Activated T-helper 1 cell treated with anti-CD3 and anti-CD28 coated beads, Interleukin-12 subunit alpha, Interleukin-12 subunit beta, Interleukin-2, Interleukin-4 antibody, amounts not matched to agents 30 ng/mL and 10 ng/mL and 1 ng/mL, durations not matched to agents 14 hours and 24 hours and 36 hours (primary cell): ENCODE results near the gene ROPN1L. TPM values are rescaled to one million over a fixed set of nuclear protein-coding genes. Genes with fewer than 3 reads are reported as not detected.

Source experiments
- DNase-seq: peaks from one replicate; pipeline ENCODE4 v3.0.0; 2021; ENCODE audit warnings: low spot score
- H3K27ac Mint-ChIP-seq: one replicate; pipeline ENCODE4 v1.8.0; 2021; ENCODE audit warnings: mild to moderate bottlenecking, mixed read lengths
- H3K27me3 Mint-ChIP-seq: one replicate; pipeline ENCODE4 v1.8.0; 2022; ENCODE audit warnings: mild to moderate bottlenecking, moderate library complexity, mixed read lengths; ENCODE audit not compliant: insufficient read depth
- H3K36me3 Mint-ChIP-seq: one replicate; pipeline ENCODE4 v1.8.0; 2021; ENCODE audit warnings: low read depth, mixed read lengths
- H3K4me1 Mint-ChIP-seq: one replicate; pipeline ENCODE4 v1.8.0; 2021; ENCODE audit warnings: low read depth, mixed read lengths
- H3K4me3 Mint-ChIP-seq: one replicate; pipeline ENCODE4 v1.8.0; 2021; ENCODE audit warnings: mild to moderate bottlenecking, moderate library complexity, mixed read lengths
- H3K9me3 Mint-ChIP-seq: one replicate; pipeline ENCODE4 v1.8.0; 2021; ENCODE audit warnings: mixed read lengths
- intact Hi-C: fragments of 100-400 bp; cut with micrococcal nuclease; formaldehyde crosslinking; loops from one replicate; pipeline ENCODE4 v1.15.1; 2024
- total RNA-seq: library from RNA; stranded (reverse); gene quantifications from 2 replicates; pipeline ENCODE4 v1.2.3, GENCODE V29; 2022

ROPN1L gene
- total RNA-seq, 1 donor from 2014 or later = 0.16 TPM

DNA sequence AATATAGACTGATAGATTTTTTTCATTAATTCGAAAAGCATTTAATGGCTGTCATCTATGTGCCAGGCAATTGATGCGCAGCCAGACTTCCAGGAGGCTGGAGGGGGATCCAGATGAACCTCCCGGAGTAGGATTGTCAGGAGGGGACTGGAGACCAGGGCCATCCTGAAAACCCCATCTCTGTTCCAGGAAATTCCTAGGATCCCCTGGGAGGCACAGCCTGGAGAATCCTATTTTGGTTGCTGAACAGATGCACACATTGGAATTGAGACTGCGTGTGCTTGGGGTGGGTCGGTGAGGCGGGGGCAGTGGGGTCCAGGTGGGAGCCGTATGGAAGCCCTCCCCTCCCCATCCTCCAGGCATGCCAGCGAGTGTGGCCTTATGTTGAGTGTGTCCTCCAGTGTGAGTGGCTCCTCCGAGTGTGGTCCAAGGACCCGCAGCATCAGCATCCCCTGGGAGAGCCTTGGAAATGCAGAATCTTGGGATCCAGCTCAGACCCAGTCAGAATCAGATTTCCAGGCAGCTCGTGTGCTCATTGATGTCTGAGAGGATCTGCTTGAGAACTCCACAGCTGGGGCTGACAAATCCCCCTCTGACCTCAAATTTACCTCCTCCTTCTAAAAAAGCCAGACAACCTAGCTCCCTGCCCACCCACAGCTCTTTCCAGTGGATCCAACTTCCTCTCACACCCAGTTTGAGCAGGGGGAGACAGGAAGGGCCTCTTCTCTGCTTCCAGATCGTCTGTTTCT is 38.7 kb downstream of the ROPN1L start:
- Mint-ChIP-seq H3K4me3 (no peak overlapping the region), H3K4me1 (no peaks in the 10 kb centered on the region), H3K36me3 (no peaks in the 10 kb centered on the region), H3K9me3 (no peaks in the 10 kb centered on the region), H3K27ac (no peak overlapping the region), H3K27me3 (peaks cover 7% of the 10 kb centered on the region)
- intact Hi-C loops = no loop called here
- DNase-seq = no peak

DNA sequence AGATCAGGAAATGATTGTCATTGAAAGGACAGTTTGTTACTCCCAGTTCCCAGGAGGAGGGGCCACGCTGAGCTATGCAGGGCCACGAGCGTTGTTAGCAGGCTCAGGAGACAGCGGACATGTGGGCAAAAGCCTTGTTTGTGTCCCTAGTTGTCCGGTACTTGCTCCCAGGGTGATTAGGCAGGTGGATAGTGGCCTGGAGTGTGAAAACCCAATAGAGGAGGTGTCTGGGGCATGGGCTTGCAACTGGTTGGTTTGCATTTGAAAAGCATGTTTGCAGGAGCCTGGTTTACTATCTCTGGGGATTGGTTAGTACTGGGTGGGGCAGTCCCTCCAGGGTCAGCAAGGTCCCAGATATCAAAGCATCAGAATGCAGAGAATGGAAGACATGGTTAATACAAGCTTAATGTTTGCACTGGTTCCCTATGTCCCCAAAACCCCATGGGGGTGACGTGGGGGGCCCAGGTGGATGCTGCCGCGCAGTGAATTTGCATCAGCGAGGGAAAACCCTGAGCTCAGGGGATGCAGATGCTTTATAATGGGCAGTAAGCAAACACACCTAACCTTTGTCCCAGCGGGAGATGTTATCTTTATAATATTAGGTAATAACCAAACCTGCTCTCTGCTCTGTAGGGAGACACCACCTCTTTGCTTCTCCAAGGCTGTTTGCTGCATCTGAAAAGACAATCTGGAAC is 39.7 kb downstream of the ROPN1L start:
- Mint-ChIP-seq H3K4me1 (no peaks in the 10 kb centered on the region), H3K27ac (no peak overlapping the region), H3K27me3 (peaks cover 7% of the 10 kb centered on the region), H3K9me3 (no peaks in the 10 kb centered on the region), H3K4me3 (no peak overlapping the region), H3K36me3 (no peaks in the 10 kb centered on the region)
- no peak for DNase-seq
- intact Hi-C loops = no loop called here

DNA sequence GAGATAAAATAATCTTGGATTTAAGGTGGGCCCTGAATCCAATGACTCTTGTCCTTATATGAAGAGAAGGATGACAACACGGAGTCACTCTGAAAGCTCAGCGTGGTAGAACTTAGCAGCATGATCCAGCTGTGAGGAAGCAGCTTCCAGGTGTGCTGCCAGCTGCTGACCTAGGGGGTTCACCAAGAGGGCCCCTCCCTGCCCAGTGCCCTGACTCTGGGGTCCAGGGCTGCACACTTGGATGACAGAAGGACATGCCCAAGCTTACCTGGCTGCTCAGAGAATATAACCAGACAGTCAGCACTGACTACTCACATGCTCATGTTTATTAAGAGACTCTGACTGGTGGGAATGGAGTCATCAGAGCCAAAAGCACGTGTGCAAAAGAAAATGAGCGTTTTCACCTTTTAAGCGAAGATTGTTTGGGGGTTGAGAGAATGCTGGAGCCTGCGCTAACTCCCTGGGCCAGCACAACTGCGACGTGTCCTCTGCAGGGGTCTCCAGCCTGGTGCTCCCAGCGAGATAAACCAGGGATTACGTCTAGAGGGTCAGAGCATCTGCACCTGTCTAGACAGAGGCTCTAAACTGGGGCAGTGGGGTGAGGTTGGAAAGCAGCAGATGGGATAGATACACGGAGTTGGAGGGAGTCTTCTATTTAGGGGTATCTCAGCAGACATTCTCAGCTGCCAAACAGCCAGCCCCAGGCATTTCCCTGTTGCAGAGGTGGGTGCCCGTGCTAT is 41.3 kb downstream of the ROPN1L start:
- Mint-ChIP-seq H3K4me1 (peaks cover 1% of the 10 kb centered on the region), H3K9me3 (no peaks in the 10 kb centered on the region), H3K27ac (no peak overlapping the region)

DNA sequence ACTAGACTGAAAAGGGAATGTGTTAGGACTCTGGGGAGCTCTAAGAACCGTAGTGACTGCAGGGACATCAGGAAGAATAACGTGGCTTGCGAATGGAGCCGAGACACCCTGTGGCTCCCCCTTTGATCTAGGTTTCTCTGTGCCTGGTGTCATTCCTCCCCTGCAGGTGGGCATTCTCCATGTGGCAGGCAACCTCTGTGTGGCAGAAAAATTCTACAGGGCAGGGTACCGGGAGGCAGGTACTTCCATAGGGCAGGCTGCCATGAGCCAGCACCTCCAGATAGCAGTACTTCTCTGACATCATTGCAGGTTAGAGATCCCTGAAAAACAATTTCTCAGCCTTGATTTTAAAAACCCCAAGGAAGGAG is 43.1 kb downstream of the ROPN1L start:
- Mint-ChIP-seq H3K36me3 (no peaks in the 10 kb centered on the region), H3K27me3 (peaks cover 13% of the 10 kb centered on the region), H3K27ac (no peak overlapping the region), H3K9me3 (no peaks in the 10 kb centered on the region), H3K4me3 (no peak overlapping the region), H3K4me1 (peaks cover 17% of the 10 kb centered on the region)
- intact Hi-C loops = no loop called here
- DNase-seq = no peak

More for the DNA sequence above, 41.3 kb downstream of the ROPN1L start:
- no peak for DNase-seq
- Mint-ChIP-seq H3K27me3 (peaks cover 7% of the 10 kb centered on the region), H3K36me3 (no peaks in the 10 kb centered on the region), H3K4me3 (no peak overlapping the region)
- intact Hi-C loops = no loop called here

DNA sequence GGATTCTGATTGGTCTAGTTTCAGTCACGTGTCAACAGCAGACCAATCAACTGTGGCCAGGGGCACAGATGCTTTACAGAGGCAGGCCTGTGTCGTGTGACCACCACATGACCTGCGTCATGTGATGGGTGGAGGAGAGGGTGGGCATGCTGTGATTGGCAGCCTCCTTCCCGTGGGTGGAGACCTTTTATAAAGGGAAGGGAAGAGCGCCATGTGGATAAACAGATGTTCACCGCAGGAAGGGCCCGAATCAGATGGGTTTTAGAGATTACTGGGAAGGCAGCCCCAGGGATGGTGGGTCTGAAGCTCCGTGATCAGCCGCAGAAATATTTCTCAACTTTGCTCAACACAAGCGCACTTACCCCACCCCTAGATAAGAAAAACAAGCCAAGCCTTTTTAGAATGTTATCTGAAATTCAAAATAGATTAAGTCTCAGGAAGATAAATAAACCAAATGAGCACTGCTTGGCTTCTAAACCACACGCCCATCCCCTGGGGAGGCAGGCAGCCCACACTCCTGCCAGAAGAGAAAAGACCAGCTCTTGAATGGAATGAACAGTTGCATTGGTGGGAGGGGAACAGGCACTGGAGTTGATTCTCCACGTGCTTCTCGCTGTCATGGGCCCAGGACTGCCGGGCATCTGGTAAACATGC is 43.6 kb downstream of the ROPN1L start:
- Mint-ChIP-seq H3K9me3 (no peaks in the 10 kb centered on the region), H3K4me3 (no peak overlapping the region), H3K4me1 (peaks cover 22% of the 10 kb centered on the region), H3K27me3 (peaks cover 13% of the 10 kb centered on the region), H3K36me3 (no peaks in the 10 kb centered on the region), H3K27ac (no peak overlapping the region)
- intact Hi-C loops = no loop called here
- DNase-seq = no peak

DNA sequence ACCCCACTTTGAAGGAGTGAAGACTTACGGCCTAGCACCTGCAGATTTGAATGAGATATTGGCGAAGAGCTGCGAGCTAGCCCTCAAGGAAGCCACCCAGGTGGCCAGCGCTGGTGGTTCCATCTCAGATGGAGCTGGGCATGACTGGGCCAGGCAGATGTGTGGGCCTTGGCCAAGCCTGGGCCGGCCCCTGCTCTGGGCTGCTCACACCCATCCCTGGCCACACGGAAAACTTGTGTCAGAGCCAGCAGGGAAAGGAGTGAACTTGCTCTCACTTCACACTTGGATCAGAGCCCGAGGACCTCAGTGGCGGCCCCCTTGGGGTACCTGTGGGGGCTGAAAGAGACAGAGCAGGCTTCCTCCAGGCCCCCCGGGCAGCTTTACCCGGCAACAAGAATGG is 44.2 kb downstream of the ROPN1L start:
- Mint-ChIP-seq H3K27ac (no peak overlapping the region), H3K4me1 (peaks cover 25% of the 10 kb centered on the region), H3K27me3 (peaks cover 13% of the 10 kb centered on the region), H3K9me3 (no peaks in the 10 kb centered on the region), H3K4me3 (no peak overlapping the region), H3K36me3 (no peaks in the 10 kb centered on the region)
- no peak for DNase-seq
- intact Hi-C loops = no loop called here

DNA sequence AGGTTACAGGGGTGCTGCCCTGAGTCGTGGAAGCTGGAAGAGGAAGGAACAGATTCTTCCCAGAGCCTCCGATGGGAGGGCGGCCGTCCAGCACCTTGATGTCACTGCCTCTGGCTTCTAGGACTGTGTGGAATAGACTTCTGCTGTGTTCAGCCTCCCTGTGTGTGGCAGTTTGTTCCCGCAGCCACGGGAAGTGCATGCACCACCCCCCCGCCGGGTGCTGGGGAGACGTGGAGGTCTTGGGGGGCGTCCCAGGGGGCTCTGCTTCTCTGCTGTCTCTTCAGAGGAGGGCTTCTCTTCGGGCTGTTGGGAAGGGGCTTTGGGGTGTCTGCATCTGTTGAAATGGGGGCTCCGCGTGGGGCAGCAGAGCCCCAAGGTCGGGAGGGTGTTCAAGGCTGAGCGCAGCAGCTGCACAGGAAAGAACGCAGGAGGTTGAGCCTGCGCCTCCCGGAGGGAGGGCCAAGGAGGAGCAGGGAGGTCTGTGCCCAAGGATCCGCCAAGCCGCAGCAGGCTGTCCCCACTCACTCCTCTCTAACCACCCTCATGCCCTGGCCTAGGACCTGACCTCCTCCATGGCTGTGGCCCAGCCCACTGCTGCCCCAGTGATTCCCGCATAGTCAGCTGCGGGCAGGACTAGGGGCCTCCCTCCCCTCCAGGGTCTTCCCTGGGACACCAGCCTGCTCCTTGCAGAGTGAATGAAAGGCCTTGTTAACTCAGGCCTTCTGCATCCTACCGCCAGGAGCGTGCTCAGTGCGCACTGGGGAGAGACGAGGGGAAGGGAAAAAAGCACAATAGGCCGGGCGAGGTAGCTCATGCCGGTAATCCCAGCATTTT is 45.0 kb downstream of the ROPN1L start:
- Mint-ChIP-seq H3K27me3 (peaks cover 15% of the 10 kb centered on the region), H3K4me1 (peaks cover 25% of the 10 kb centered on the region), H3K9me3 (no peaks in the 10 kb centered on the region), H3K36me3 (no peaks in the 10 kb centered on the region), H3K27ac (no peak overlapping the region), H3K4me3 (no peak overlapping the region)
- no peak for DNase-seq
- intact Hi-C loops = no loop called here

DNA sequence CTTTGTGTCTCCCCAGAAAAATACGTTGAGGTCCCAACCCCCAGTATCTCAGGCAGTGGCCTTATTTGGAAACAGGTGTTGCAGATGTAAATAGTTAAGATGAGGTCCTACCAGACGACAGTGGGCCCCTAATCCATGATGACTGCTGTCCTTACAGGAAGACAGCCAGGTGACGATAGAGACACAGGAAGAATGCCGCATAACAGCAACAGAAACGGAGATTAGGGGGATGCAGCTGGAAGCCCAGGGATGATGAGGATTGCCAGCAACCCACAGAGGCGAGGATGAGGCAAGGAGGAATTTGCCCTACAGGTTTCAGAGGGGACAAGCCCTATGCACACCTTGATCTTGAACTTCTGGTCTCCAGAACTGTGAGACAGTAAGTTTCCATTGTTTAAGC is 46.5 kb downstream of the ROPN1L start:
- intact Hi-C loops = no loop called here
- Mint-ChIP-seq H3K4me1 (peaks cover 25% of the 10 kb centered on the region), H3K27ac (no peak overlapping the region), H3K4me3 (no peak overlapping the region), H3K9me3 (no peaks in the 10 kb centered on the region), H3K27me3 (peaks cover 16% of the 10 kb centered on the region), H3K36me3 (no peaks in the 10 kb centered on the region)
- DNase-seq = no peak

DNA sequence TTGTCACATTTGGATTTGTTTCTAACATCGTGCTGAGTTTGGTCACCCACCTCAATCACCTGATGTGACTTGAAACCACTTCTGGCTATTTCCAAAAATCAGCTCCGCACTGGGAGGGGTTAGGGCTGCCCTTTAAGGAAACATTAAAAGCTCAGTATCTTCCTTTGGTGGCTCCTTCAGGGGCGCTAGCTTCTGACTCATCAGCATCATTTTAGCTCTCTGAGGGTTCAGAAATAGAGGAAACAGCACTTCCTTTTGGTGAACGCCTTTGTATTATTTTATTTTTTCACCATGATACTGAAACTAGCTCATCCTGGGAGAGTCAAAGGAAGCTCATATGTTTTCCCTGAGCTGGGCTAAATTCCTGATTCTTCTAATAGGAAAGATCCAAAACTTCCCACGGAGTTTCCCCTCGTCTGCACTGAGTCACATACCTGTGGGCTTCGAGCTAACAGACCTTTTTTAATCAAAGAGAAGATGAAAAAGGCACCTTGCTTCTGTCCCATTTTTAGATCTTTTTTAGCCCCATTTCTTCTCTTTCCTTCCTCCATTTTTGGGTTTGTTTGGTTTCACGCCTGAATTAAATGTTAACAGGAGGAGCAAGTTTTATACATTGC is 48.2 kb downstream of the ROPN1L start:
- intact Hi-C loops = no loop called here
- Mint-ChIP-seq H3K27ac (no peak overlapping the region), H3K36me3 (no peaks in the 10 kb centered on the region), H3K9me3 (peaks cover 5% of the 10 kb centered on the region), H3K27me3 (peaks cover 16% of the 10 kb centered on the region), H3K4me1 (peaks cover 25% of the 10 kb centered on the region), H3K4me3 (no peak overlapping the region)
- DNase-seq = peak; percentile 1

DNA sequence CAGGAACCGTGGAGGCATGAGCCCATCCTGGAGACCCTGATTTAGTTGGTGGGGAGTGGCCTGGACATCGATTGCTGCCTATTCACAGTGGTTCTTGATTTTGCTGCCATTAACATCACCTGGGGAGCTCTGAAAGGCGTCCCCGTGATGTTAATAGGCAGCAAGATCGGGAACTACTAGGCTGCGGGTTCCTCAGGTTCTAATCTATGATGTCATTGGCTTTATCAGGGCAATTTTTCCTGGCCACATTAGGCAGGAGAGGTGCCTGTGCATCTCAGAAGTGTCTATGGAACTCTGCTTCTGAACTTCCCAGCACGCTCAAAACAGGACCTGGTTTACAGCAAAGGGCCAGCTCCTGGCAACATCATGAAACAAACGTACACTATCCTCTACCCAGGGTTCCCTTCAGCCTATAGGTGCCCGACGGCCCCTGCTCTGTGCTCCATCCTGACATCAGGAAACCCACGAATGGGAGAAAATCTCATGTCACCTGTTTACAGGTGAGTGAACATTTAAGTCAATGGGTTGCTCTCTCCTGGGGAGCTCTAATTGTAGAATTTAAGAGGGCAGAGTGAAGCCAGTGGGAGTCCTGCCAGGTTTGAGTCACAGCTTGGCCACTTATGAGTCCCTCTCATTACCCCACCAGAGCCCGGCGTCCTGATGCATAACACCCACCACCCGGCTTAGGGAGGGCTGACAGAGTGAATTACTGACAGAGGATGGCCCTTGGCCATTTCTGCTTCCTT is 49.4 kb downstream of the ROPN1L start:
- peaks cover 8% of the 10 kb centered on the region for H3K9me3 Mint-ChIP-seq
- H3K27ac Mint-ChIP-seq = no peak overlapping the region
- H3K4me3 Mint-ChIP-seq = no peak overlapping the region
- H3K36me3 Mint-ChIP-seq = no peaks in the 10 kb centered on the region
- DNase-seq = no peak
- H3K4me1 Mint-ChIP-seq = peaks cover 25% of the 10 kb centered on the region
- H3K27me3 Mint-ChIP-seq = peaks cover 12% of the 10 kb centered on the region
- intact Hi-C loops = no loop called here

DNA sequence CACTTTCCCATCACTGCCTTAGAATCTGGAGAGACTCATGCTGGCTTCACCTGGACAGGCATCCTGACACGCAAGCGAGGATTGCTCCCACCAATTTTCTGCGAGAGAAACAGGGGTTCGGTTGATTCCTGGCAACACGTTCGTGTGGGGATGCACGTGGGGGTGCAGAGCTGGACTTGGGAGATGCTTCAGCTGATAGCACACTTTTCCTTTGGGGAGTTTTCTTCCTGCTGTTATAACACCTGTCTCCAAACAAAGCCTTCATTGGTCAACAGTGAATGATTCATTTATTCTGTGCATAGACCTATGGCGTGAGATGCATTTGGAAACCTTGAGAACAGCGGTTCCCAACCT is 50.0 kb downstream of the ROPN1L start:
- Mint-ChIP-seq H3K27ac (no peak overlapping the region), H3K27me3 (peaks cover 12% of the 10 kb centered on the region), H3K9me3 (peaks cover 10% of the 10 kb centered on the region), H3K36me3 (no peaks in the 10 kb centered on the region), H3K4me1 (peaks cover 25% of the 10 kb centered on the region), H3K4me3 (no peak overlapping the region)
- no peak for DNase-seq
- intact Hi-C loops = no loop called here
